Neural cell (in vitro differentiated cells): Measurements from ENCODE around the gene RAP1B. TPM values are rescaled to one million over a fixed set of nuclear protein-coding genes. Genes with fewer than 3 reads are reported as not detected.

Experiments used
- H2AFZ ChIP-seq: fragments of 200-600, 300-800 bp; sonication (generic), shearing (Covaris generic); 2 replicates; pipeline ENCODE4 v1.6.0; 2014; ENCODE audit warnings: low read depth, mild to moderate bottlenecking, antibody characterized with exemption, low read length, moderate library complexity
- H3F3A ChIP-seq: fragments of 200-600 bp; shearing (Covaris generic); 2 replicates; pipeline ENCODE4 v1.6.1; 2016; ENCODE audit warnings: mild to moderate bottlenecking, moderate library complexity, mixed read lengths, antibody characterized with exemption, low read length; ENCODE audit not compliant: insufficient read depth, poor library complexity, severe bottlenecking
- H3K27ac ChIP-seq: fragments of 200-600, 300-800 bp; sonication (generic), shearing (Covaris generic); 2 replicates; pipeline ENCODE4 v1.5.1; 2014; ENCODE audit warnings: mild to moderate bottlenecking, low read length, moderate library complexity
- H3K27me3 ChIP-seq: fragments of 300-800, 200-600 bp; sonication (generic), shearing (Covaris generic); 2 replicates; pipeline ENCODE4 v1.6.0; 2014; ENCODE audit warnings: mild to moderate bottlenecking, low read depth, low read length, moderate library complexity; ENCODE audit not compliant: insufficient read depth
- H3K36me3 ChIP-seq: fragments of 300-800, 200-600 bp; sonication (generic), shearing (Covaris generic); 2 replicates; pipeline ENCODE4 v1.5.1; 2014; ENCODE audit warnings: mild to moderate bottlenecking, antibody characterized with exemption, low read length, moderate library complexity; ENCODE audit not compliant: insufficient read depth
- H3K4me2 ChIP-seq: fragments of 300-800, 200-600 bp; sonication (generic), shearing (Covaris generic); 2 replicates; pipeline ENCODE4 v1.6.0; 2014; ENCODE audit warnings: mild to moderate bottlenecking, low read length
- H3K4me3 ChIP-seq: fragments of 300-800, 200-600 bp; sonication (generic), shearing (Covaris generic); 2 replicates; pipeline ENCODE4 v1.5.1; 2014; ENCODE audit warnings: mild to moderate bottlenecking, low read length, moderate library complexity
- H3K79me2 ChIP-seq: fragments of 200-600 bp; shearing (Covaris generic); replicated peaks from 2 replicates; pipeline ENCODE4 v1.6.0; 2014; ENCODE audit warnings: mild to moderate bottlenecking, low read length, moderate library complexity; ENCODE audit not compliant: insufficient read depth
- H3K9ac ChIP-seq: fragments of 300-800, 200-600 bp; sonication (generic), shearing (Covaris generic); 2 replicates; pipeline ENCODE4 v1.6.1; 2016; ENCODE audit warnings: mild to moderate bottlenecking, low read length, mixed read lengths
- H3K9me2 ChIP-seq: fragments of 200-600 bp; shearing (Covaris generic); 2 replicates; pipeline ENCODE4 v1.6.1; 2016; ENCODE audit warnings: mild to moderate bottlenecking, low read length, mixed read lengths; ENCODE audit not compliant: insufficient read depth
- H3K9me3 ChIP-seq: fragments of 200-600, 300-800 bp; sonication (generic), shearing (Covaris generic); 2 replicates; pipeline ENCODE4 v1.6.1; 2016; ENCODE audit warnings: mild to moderate bottlenecking, mixed run types, low read length, moderate library complexity, mixed read lengths
- H4K20me1 ChIP-seq: fragments of 200-600 bp; shearing (Covaris generic); 2 replicates; pipeline ENCODE4 v1.6.1; 2016; ENCODE audit warnings: mild to moderate bottlenecking, mixed run types; ENCODE audit not compliant: insufficient read depth
- CTCF ChIP-seq: fragments of 450-650 bp; IDR thresholded peaks from 2 replicates; pipeline ENCODE4 v1.5.1; 2014; ENCODE audit warnings: antibody characterized with exemption, mild to moderate bottlenecking, moderate library complexity; ENCODE audit not compliant: poor library complexity, severe bottlenecking
- EP300 ChIP-seq: fragments of 450-650 bp; conservative IDR thresholded peaks from 2 replicates; pipeline ENCODE4 v1.6.1; 2014; ENCODE audit warnings: antibody characterized with exemption, mild to moderate bottlenecking, moderate library complexity; ENCODE audit not compliant: poor library complexity, severe bottlenecking
- EZH2 ChIP-seq: fragments of 200-600, 300-800 bp; shearing (Covaris generic), sonication (generic); IDR thresholded peaks from 2 replicates; pipeline ENCODE4 v1.6.1; 2014; ENCODE audit warnings: antibody characterized with exemption, low read length, borderline replicate concordance, mild to moderate bottlenecking; ENCODE audit not compliant: insufficient read depth, poor library complexity, severe bottlenecking
- MXI1 ChIP-seq: fragments of 450-650 bp; conservative IDR thresholded peaks from 2 replicates; pipeline ENCODE4 v1.6.1; 2014; ENCODE audit warnings: antibody characterized with exemption, mild to moderate bottlenecking; ENCODE audit not compliant: poor library complexity, severe bottlenecking
- POLR2AphosphoS5 ChIP-seq: IDR thresholded peaks from 2 replicates; pipeline ENCODE4 v1.6.1; 2012
- RAD21 ChIP-seq: fragments of 450-650 bp; conservative IDR thresholded peaks from 2 replicates; pipeline ENCODE4 v1.6.1; 2014; ENCODE audit warnings: antibody characterized with exemption, mild to moderate bottlenecking, moderate library complexity
- REST ChIP-seq: IDR thresholded peaks from 2 replicates; pipeline ENCODE4 v1.6.1; 2012; ENCODE audit warnings: borderline replicate concordance
- SMC3 ChIP-seq: fragments of 450-650 bp; conservative IDR thresholded peaks from 2 replicates; pipeline ENCODE4 v1.6.1; 2014; ENCODE audit warnings: antibody characterized with exemption, mild to moderate bottlenecking, moderate library complexity; ENCODE audit not compliant: poor library complexity
- TAF1 ChIP-seq: IDR thresholded peaks from 2 replicates; pipeline ENCODE4 v1.6.1; 2012; ENCODE audit warnings: low read depth
- polyA plus RNA-seq: library from polyadenylated mRNA; depleted of rRNA; stranded (reverse); fragments of >200 nt; gene quantifications from 2 replicates; pipeline ENCODE4 v1.2.3, GENCODE V29; 2014

RAP1B gene
- polyA plus RNA-seq, 1 donor from 2014 or later, result 209 TPM

GRCh38 chr12:68573406-68573805, 37.3 kb upstream of the RAP1B start:
- TF ChIP-seq SMC3 (no peak), EP300 (no peak), POLR2AphosphoS5 (no peak), TAF1 (no peak), MXI1 (no peak), REST (no peak), EZH2 (no peak), CTCF (no peak), RAD21 (no peak)
- no peak overlapping the region for H2AFZ ChIP-seq

GRCh38 chr12:68577949-68578348, 32.8 kb upstream of the RAP1B start:
- TF ChIP-seq TAF1 (no peak), REST (no peak), SMC3 (no peak), EZH2 (no peak), MXI1 (no peak), POLR2AphosphoS5 (no peak), RAD21 (no peak)
- no peaks in the 10 kb centered on the region for H4K20me1 ChIP-seq
- no peak overlapping the region for H3K9ac ChIP-seq

More at GRCh38 chr12:68573406-68573805, 37.3 kb upstream of the RAP1B start:
- no peaks in the 10 kb centered on the region for H3K9me3 ChIP-seq
- no peaks in the 10 kb centered on the region for H3F3A ChIP-seq
- no peaks in the 10 kb centered on the region for H4K20me1 ChIP-seq
- no peak overlapping the region for H3K9ac ChIP-seq
- H3K27me3 ChIP-seq, result no peaks in the 10 kb centered on the region
- H3K4me3 ChIP-seq, result no peak overlapping the region
- no peaks in the 10 kb centered on the region for H3K79me2 ChIP-seq
- H3K27ac ChIP-seq, result no peak overlapping the region
- H3K9me2 ChIP-seq, result no peaks in the 10 kb centered on the region
- no peaks in the 10 kb centered on the region for H3K36me3 ChIP-seq
- no peak overlapping the region for H3K4me2 ChIP-seq

More at GRCh38 chr12:68577949-68578348, 32.8 kb upstream of the RAP1B start:
- Histone ChIP-seq H3K36me3 (no peaks in the 10 kb centered on the region), H3F3A (no peaks in the 10 kb centered on the region), H3K9me2 (no peaks in the 10 kb centered on the region), H3K4me3 (no peak overlapping the region), H3K27me3 (no peaks in the 10 kb centered on the region), H3K79me2 (no peaks in the 10 kb centered on the region), H3K4me2 (no peak overlapping the region), H3K9me3 (no peaks in the 10 kb centered on the region), H3K27ac (no peak overlapping the region), H2AFZ (no peak overlapping the region)
